GM08714 (cell line): ENCODE data around the gene PDE2A.

Source experiments
- H3K4me3 ChIP-seq: fragments of 200-500 bp; sonication (Bioruptor generic); 2 replicates; pipeline ENCODE4 v1.5.1; 2014; ENCODE audit warnings: mild to moderate bottlenecking, low read length, inconsistent platforms
- ZNF274 ChIP-seq: IDR thresholded peaks from 2 replicates; pipeline ENCODE4 v1.6.1; 2012; ENCODE audit warnings: mild to moderate bottlenecking, low read depth, low read length

PDE2A gene

DNA sequence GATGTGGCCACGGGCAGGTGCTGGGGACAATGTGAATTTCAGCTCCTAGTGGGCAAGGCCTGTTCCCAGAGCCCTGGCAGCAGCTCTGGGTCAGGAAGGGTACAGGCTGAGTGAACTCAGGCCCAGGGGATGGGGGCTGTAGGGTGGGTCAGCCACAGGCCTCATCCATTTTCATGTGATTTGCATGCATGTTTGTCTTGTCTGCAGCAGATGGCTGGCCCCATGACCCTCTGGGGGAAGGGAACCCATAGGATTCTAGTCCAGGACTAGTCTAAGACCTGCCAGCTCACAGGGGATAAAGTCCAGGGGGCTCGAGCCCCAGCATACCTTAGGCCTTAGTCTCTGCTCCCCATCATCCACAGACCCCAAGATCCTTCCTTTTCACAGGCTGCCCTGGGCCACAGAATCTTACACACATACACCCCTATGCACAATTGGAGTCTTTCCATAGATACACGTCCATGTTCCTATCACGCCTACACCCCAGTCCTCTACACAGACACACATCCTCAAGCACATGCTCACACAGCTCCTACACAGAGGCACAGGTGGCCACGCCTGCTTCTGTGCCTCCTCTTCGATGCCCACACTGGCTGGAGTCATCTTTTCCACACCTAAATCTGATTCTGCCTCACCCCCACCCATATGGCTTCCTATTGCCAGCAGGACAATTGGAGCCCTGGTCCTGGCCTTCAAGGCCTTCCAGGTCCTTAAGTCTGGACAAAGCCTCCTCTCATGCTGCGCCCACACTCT, 25.7 kb downstream of the PDE2A start:
- no peak overlapping the region for H3K4me3 ChIP-seq
- TF ChIP-seq ZNF274: no peak

DNA sequence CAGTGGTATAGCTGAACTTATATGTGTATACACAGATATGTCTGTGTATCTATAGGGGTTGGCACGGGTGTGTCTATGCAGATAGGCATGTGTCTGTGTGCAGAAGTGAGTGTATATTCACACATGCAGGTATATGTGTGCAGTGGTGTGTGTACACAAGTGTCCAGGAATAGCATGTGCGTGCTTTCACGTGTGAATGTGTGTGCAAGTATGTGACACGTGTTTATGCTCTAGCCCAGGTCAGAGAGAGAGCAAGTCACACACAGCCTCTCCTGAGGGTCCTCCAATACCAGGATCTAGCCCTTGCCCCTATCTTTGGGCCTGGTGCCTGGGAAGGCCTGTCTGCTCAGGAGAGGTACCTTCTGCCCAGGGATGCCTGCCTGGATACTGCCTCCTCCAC, 26.3 kb downstream of the PDE2A start:
- no peak for TF ChIP-seq ZNF274

DNA sequence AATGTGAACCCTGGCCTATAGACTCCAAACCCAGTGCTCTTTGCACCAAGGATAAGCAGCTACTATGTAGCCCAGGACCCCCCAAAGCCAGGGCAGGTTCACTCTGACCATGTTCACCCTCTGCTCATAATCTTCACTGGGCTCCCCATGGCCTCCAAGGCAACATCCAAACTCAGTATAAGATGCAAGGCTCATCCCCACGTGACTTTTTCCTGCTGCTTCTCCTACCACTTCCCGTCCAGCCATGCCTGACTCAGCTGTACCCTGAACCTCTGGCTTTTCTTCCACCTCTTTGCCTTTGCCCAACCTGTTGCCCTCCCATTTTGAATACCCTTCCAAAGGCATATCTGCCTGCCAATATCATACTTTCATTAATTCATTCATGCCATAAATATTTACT, 27.8 kb downstream of the PDE2A start:
- no peak overlapping the region for H3K4me3 ChIP-seq
- no peak for TF ChIP-seq ZNF274

More for the DNA sequence above, 26.3 kb downstream of the PDE2A start:
- H3K4me3 ChIP-seq: no peak overlapping the region

DNA sequence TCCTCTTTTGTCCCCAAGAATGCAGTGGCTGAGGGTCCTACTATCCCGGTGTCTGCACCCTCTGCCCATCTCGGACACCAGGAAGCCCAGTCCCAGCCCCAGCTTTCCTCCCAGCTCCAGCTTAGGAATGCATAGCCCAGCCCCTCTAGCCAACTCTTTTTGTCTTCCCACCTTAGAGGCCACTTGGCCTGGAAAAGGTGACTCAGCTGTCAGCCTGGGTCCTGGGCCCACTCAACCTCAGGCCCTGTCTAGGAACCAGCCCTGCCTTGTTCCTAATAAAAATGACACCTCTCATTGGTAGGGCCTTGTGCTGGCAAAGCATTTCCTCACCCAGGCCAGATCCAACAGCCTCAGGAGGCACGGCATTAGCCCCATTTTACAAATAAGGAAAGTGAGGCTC, 28.2 kb downstream of the PDE2A start:
- H3K4me3 ChIP-seq: no peak overlapping the region

DNA sequence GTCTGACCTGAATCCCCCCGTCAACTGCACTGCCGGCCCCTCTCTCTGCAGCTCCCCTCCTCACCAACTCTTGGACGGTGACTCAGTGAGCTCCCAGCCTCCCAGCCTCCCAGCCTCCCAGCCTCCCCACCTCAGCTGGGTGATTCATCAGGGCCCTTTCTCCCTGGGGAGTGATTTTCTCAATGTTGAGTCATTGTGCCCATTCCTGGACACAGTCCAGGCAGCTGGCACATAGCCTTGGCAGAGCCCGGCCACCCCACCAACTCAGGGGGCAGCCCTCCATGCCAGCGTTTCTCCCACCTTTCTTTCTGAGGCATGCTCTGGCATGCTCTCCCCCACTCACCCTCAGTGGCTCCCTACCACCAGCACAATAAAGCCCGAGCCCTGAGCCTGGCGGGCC, 30.7 kb downstream of the PDE2A start:
- H3K4me3 ChIP-seq: no peak overlapping the region
- TF ChIP-seq ZNF274: no peak

More for the DNA sequence above, 28.2 kb downstream of the PDE2A start:
- no peak for TF ChIP-seq ZNF274

DNA sequence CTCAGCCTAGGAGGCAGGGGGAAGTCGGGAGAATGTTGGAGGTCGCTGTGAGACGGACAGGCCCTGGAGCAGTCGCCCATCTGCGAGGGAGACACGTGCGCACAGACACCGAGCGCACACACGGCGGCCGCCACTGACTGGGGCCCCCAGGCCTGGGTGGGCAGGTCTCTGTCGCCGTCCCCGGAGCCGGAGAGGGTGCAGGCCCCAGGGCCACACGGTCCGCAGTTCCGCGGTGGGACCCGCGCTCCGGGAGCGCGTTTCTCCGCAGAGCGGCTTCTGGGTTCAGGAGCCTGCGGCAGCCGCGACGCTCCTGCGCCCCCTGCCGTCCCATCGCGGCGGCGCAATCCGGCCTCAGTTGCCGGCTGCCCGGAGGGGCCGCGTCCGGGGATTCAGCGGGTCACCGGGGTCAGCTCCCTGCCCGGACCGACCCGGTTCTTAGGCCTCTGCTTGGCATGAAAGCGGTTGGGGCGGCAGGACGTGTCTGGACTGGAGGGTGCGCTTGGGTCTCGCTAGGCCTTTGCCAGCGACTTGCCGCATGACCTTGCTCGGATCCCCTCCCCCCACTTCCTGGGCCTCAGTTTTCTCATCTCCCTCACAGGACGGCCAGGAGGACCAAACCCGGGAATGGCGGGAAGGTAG, 31.2 kb downstream of the PDE2A start:
- TF ChIP-seq ZNF274: no peak
- no peak overlapping the region for H3K4me3 ChIP-seq

DNA sequence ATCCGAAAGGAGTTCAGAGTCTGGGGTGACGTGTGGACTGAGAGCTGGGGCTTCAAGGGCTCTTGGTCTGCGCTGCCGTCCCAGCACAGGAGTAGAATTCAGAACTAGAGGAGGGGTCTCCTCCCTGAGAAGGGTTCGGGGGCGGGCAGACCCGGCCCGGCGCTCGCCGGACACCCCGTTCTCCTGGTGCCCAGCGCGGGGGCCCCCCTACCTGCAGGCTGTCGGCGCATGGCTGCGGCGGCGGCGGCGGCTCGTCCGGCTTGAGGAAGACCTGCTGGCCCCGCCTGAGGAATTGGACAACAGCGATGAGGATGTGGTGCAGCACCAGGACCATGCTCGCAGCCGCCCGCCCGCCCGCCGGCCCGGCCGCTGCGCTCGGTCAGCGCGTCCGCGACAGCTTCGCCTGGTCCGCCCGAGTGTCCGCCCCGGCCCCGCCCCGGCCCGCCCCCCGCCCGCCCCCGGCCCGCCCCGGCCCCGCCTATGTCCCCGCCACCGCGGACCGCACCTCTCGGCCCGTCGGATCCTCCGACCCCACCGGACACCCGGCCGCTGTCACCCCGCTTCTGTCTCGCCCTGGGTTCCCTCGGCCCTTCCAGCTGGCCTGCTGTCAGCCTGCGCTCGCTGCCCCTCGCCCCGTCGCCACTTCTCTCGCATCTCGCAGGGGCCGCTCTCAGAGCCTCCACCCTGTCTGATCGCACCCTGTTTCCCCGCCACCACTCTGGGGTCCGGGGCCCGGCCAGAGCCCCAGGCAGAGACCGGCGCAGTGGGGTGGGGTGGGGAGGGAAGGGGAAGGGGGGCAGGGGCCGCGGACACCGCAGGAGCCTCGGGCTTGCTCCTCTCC, 32.0 kb downstream of the PDE2A start:
- no peak for TF ChIP-seq ZNF274

DNA sequence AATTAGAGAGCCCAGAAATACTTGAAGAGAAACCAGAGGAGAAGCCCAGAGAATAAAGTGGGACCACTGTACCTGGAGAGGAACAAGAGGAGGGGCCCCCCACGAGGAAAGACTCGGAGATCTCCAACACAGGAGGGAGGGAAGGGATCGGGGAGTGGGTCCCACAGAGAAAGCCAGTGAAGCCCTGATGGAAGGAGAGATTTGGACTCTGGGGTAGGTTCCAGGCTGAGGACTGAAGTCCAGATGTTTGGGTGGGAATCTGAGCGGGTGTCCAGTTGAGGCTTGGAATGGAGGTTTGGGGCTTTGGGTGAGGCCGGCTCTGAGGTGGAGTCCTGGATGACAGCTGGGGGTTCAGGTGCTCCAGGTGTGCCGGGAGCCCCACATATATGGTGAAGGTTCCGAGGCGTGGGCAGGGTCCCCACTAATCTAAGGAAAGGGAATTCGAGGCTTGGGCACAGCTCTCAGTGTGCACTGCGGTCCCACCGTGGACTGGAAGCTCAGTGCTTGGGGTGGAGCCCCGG, 32.6 kb downstream of the PDE2A start:
- TF ChIP-seq ZNF274: no peak
- no peak overlapping the region for H3K4me3 ChIP-seq

More for the DNA sequence above, 32.0 kb downstream of the PDE2A start:
- no peak overlapping the region for H3K4me3 ChIP-seq

DNA sequence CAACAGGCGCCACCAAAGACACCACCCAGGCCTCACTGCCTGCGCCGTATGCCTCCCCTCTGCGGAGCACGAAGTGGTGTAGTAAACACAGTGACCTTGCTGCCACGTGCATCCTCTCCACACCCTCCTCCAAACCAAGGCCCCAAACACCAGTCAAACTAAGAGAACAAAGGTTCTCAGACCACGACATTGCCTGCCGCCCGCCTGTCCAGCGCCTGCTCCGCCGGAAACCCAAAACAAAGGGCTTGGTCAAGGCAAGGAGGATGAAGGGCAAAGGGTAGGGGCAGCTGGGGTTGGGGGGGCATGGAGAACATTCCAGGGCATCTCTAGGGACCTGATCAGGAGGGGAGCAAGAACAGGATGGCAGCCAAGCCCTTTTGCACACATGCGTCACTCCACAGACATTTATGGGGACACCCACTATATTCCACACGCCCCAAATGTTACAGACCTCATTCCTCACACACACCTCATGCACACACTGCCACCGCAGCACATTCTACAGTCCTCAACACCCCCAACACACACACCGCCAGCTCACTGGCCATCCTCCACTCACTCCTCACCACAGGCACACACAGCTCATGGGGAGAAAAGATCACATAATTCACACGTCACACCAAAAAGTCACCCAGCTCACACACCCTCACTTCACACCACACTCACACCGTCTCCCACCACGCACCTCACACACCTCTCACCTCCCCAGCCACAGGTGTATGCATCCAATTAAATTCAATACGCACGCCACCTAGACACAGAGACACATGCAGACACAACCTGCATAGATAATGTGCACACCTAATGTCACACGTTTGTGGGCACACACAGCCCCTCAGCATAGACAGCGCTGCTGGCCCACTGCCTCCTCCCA, 34.5 kb downstream of the PDE2A start:
- H3K4me3 ChIP-seq: no peak overlapping the region
- TF ChIP-seq ZNF274: no peak

DNA sequence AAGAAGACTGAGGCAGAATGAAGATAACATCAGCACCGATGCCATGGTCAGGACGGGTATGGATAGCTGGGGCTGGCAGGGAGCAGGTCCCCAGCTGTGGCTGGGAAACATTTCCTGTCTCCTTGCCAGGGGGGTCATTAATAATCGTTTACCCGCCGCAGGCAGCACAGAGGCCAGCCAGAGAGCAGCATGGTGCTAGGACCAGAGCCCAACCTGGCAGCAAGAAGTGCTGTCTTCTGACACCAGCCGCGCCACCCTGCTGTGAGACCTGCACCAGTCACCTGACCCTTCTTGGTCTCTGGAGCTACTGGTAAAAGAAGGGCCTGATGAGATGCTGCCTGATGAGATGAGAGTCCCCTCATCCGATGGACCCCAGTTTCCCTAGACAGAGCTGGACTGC, 36.3 kb downstream of the PDE2A start:
- no peak overlapping the region for H3K4me3 ChIP-seq
- TF ChIP-seq ZNF274: no peak

DNA sequence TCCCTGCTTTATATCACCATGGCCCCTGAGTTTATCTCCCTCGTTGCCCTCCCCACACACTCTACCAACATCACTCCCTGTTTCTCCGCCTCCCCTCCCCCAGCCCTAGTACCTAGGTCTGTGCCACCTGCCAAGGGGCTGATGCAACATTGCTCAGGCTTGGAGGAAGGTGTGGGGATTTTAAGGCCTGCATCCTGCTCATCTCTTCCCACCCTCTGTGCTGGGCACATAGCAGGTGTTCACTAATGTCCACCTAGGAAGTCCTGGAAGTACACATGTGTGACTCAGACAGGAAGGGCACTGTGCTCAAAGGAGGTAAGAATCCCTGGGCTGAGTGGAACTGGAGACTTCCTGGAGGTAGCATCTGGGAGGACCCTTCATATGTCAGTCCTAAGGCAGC, 37.0 kb downstream of the PDE2A start:
- H3K4me3 ChIP-seq: no peak overlapping the region

DNA sequence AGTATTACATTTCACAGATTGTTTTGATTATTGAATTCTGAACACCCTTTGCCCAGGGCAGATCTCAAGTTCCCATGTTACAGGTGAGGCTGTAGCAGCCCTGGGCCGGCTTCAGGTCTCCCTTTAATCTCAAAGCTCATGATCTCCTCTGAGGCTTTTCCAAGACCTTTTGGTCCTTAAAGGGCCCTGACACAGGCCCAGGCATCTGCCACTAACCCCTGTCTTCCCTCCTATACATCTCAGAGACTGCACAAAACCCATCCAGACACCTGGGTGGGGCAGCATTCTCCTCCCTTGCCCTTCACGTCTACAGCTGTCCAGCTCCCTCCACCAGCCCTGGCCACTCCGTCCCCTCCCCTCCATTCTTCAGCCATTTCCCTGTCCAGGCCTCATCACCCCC, 37.8 kb downstream of the PDE2A start:
- no peak for TF ChIP-seq ZNF274
- no peak overlapping the region for H3K4me3 ChIP-seq

More for the DNA sequence above, 37.0 kb downstream of the PDE2A start:
- TF ChIP-seq ZNF274: no peak

DNA sequence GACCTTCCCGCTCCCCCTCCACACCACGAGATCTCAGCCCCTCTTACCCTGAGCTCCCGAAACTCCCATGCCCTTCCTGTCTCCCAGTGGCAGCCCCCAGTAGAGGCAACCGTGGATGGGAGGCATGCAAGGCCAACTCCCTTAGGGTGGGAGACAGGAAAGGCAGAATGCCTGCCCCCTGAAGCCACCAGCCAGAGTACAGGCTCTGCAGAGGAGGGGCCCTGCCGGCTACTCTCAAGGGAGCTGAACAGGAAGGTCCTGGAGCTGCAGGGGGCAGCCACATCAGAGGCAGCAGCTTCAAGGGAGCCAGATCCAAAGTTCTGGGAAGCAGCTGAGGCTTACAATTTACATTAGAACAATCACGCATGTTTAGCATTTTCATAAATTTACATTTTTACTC, 38.3 kb downstream of the PDE2A start:
- no peak for TF ChIP-seq ZNF274

DNA sequence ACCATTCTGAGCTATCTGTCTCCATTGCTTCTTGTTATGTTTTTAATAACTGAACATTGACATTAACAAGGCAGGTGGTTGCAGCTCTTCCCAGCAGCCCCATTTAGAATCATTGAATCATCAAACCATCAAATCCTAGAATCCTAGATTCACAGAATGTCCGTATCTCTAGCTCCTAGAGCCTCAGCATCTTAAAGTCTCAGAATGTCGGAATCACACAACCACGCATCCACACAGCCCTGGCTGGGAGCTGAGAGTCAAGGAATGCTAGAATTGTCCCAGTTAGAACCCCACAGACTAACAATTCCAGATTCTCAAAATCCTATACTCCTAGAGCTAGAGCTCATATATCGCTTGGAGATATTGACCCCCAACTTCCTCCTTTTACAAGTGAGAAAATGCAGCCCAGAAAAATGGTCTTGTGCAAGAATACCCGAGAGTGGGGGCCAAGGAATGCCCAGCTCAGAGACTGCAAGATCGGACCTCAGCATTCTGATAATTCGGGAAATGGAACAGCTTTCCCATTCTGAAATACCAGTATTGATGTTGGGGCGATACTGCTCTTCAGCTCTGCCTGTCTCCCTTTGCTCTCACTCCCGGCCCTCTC, 38.8 kb downstream of the PDE2A start:
- no peak for TF ChIP-seq ZNF274
- H3K4me3 ChIP-seq: no peak overlapping the region

More for the DNA sequence above, 38.3 kb downstream of the PDE2A start:
- H3K4me3 ChIP-seq: no peak overlapping the region
